Measurements from ENCODE around the gene OXSR1.

GRCh38 chr3:38126121-38126892, 39.0 kb upstream of the OXSR1 start:
- TF ChIP-seq SMC3 (IDR thresholded peaks at IDR 0.05) (no peak), CTCF (IDR thresholded peaks at IDR 0.05) (no peak), RAD21 (conservative IDR thresholded peaks at IDR 0.05 in 1 of 2, IDR thresholded peaks at IDR 0.05 in 1 of 2) (no peak), POLR2A (IDR thresholded peaks at IDR 0.05; ENCODE audit: low read length) (no peak)
